DMS53 treated with DMSO at 0.1 percent for 48 hours (cell line): ENCODE data around the gene TENM4.
"Not testable (repeated sequence)": the region's sequence is repeated elsewhere in the genome, so short reads cannot be mapped to it uniquely, and the experiment has no call there.

ENCODE experiments used
- DNase-seq: peaks from one replicate; lab custom pipeline; 2025; ENCODE audit not compliant: unreplicated experiment; lab: John Stamatoyannopoulos, UW

Gene TENM4

GRCh38 chr11:79191716-79192115, 249.1 kb downstream of the TENM4 start:
- DNase-seq = not testable (repeated sequence)

GRCh38 chr11:79190553-79190952, 250.3 kb downstream of the TENM4 start:
- not testable (repeated sequence) for DNase-seq

GRCh38 chr11:79189601-79190000, 251.2 kb downstream of the TENM4 start:
- DNase-seq = peak; percentile 100

GRCh38 chr11:79189055-79189454, 251.8 kb downstream of the TENM4 start:
- DNase-seq = no peak

- no peak for DNase-seq
Observed at GRCh38 chr11:79186669-79187068, 254.2 kb downstream of the TENM4 start.

- DNase-seq = no peak
Observed at GRCh38 chr11:79185351-79185750, 255.5 kb downstream of the TENM4 start.

- no peak for DNase-seq
Observed at GRCh38 chr11:79184285-79184684, 256.5 kb downstream of the TENM4 start.

- DNase-seq = no peak
Observed at GRCh38 chr11:79182794-79183193, 258.0 kb downstream of the TENM4 start.

GRCh38 chr11:79179087-79179486, 261.7 kb downstream of the TENM4 start:
- no peak for DNase-seq

GRCh38 chr11:79174045-79175008, 266.5 kb downstream of the TENM4 start:
- no peak for DNase-seq

- DNase-seq = no peak
Observed at GRCh38 chr11:79173615-79174014, 267.2 kb downstream of the TENM4 start.

- DNase-seq = no peak
Observed at GRCh38 chr11:79170321-79170720, 270.5 kb downstream of the TENM4 start.

- no peak for DNase-seq
Observed at GRCh38 chr11:79168530-79169110, 272.2 kb downstream of the TENM4 start.

- no peak for DNase-seq
Observed at GRCh38 chr11:79167510-79168188, 273.2 kb downstream of the TENM4 start.

GRCh38 chr11:79165908-79166307, 274.9 kb downstream of the TENM4 start:
- DNase-seq = peak; percentile 34

- DNase-seq = no peak
Observed at GRCh38 chr11:79160791-79161403, 279.9 kb downstream of the TENM4 start.

GRCh38 chr11:79159657-79160450, 281.0 kb downstream of the TENM4 start:
- no peak for DNase-seq

- DNase-seq = no peak
Observed at GRCh38 chr11:79157738-79158137, 283.1 kb downstream of the TENM4 start.

GRCh38 chr11:79156031-79156430, 284.8 kb downstream of the TENM4 start:
- no peak for DNase-seq

GRCh38 chr11:79155237-79155636, 285.6 kb downstream of the TENM4 start:
- DNase-seq = no peak

- no peak for DNase-seq
Observed at GRCh38 chr11:79152511-79152910, 288.3 kb downstream of the TENM4 start.
